Measurements from ENCODE around the gene RRP1B.

The RRP1B gene

GRCh38 chr21:43727519-43728153, 68.3 kb downstream of the RRP1B start:
- ATAC-seq, result peak; percentile 2

DNA sequence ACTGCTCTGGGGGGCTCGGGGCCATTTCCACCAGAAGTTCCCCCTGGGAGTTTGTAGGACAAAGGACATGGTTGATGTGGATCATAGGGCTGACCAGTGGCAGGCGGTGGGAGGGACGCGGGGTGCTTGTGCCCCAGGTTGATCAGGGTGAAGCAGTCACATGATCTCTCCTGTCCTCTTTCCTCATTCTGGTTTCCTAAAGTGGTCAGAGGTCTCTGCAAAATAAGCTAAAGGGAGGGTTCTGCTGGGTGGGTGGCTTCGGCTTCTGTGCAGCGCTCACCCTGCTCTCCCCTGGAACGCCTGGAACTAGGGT, 68.8 kb downstream of the RRP1B start:
- TF ChIP-seq ESRRG (CRISPR knock-in tag; IDR thresholded peaks at IDR 0.05) (no peak), OSR1 (CRISPR knock-in tag; IDR thresholded peaks at IDR 0.05) (no peak), TOX (CRISPR knock-in tag; IDR thresholded peaks at IDR 0.05; ENCODE audit: borderline replicate concordance) (no peak), TCF4 (CRISPR knock-in tag; IDR thresholded peaks at IDR 0.05; ENCODE audit: borderline replicate concordance) (no peak), ARNTL (CRISPR knock-in tag; IDR thresholded peaks at IDR 0.05; ENCODE audit: borderline replicate concordance, low read depth) (no peak), BACH2 (CRISPR knock-in tag; IDR thresholded peaks at IDR 0.05; ENCODE audit: borderline replicate concordance) (no peak), RARB (CRISPR knock-in tag; IDR thresholded peaks at IDR 0.05) (no peak), ZNF70 (CRISPR knock-in tag; IDR thresholded peaks at IDR 0.05) (no peak)

More at GRCh38 chr21:43727519-43728153, 68.3 kb downstream of the RRP1B start:
- no peak for TF ChIP-seq ZNF565 (CRISPR knock-in tag; conservative IDR thresholded peaks at IDR 0.05; ENCODE audit: low read depth)
- no peak for TF ChIP-seq CREB5 (CRISPR knock-in tag; IDR thresholded peaks at IDR 0.05; ENCODE audit: low read depth)
- TF ChIP-seq PPARA (CRISPR knock-in tag; IDR thresholded peaks at IDR 0.05; ENCODE audit: borderline replicate concordance), result no peak
- TF ChIP-seq, protein P1, sequence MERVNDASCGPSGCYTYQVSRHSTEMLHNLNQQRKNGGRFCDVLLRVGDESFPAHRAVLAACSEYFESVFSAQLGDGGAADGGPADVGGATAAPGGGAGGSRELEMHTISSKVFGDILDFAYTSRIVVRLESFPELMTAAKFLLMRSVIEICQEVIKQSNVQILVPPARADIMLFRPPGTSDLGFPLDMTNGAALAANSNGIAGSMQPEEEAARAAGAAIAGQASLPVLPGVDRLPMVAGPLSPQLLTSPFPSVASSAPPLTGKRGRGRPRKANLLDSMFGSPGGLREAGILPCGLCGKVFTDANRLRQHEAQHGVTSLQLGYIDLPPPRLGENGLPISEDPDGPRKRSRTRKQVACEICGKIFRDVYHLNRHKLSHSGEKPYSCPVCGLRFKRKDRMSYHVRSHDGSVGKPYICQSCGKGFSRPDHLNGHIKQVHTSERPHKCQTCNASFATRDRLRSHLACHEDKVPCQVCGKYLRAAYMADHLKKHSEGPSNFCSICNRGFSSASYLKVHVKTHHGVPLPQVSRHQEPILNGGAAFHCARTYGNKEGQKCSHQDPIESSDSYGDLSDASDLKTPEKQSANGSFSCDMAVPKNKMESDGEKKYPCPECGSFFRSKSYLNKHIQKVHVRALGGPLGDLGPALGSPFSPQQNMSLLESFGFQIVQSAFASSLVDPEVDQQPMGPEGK (CRISPR knock-in tag; IDR thresholded peaks at IDR 0.05; ENCODE audit: borderline replicate concordance), result no peak
- TF ChIP-seq ISL1 (CRISPR knock-in tag; IDR thresholded peaks at IDR 0.05), result no peak
- no peak for TF ChIP-seq TCF4 (CRISPR knock-in tag; IDR thresholded peaks at IDR 0.05; ENCODE audit: borderline replicate concordance)
- no peak for TF ChIP-seq OSR1 (CRISPR knock-in tag; IDR thresholded peaks at IDR 0.05)
- no peak for TF ChIP-seq ZC3H10 (CRISPR knock-in tag; IDR thresholded peaks at IDR 0.05)
- no peak for TF ChIP-seq BACH2 (CRISPR knock-in tag; IDR thresholded peaks at IDR 0.05; ENCODE audit: borderline replicate concordance)
- no peak for TF ChIP-seq ZNF70 (CRISPR knock-in tag; IDR thresholded peaks at IDR 0.05)
- no peak for TF ChIP-seq ZFP3 (CRISPR knock-in tag; IDR thresholded peaks at IDR 0.05)
- no peak for TF ChIP-seq ARNTL (CRISPR knock-in tag; IDR thresholded peaks at IDR 0.05; ENCODE audit: borderline replicate concordance, low read depth)

DNA sequence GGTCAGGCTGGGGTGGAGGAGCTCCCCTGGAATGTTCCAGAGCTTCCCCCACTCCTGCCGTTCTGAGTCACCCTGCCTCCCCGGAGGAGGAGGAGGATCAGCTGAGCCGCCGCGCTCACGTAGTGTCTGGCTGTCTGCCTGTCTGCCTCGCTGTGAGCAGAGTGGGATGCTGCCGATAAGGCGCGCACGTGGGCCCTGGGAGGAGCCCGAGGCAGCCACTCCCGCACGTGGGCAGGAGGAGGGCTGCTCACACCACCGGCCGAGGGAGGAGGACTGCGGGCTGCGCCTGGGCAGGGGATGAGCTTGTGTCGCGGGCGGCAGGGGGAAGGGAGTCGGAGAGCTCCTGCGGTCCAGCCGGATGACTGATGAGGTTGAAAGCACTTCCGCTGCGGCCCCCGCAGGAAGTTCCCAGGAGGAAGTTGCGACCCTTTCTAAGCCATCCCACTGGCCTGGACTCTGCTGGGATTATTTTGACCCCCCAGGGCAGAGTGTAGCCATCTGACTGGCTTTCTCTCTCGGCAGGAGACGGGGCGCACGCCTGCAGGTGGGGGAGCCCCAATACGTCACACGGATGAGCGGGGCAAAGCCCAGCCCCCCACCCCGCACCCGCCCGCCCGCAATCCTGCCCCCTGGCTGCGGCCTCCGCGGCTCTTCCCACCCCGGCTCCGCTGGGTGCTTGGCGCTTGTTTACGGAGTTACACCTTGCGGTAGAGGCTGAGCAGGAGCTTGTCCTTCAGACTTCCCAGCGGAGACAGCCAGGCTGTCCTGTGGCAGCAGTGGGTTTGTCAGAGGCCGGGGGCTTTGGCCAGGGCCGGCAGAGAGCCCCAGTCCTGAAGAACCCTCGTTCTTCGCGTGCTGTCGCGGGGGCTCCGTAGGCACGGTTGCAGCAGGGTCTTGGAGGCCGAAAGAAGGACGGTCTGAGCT, 69.4 kb downstream of the RRP1B start:
- peak; percentile 92 for ATAC-seq

More for the DNA sequence above, 68.8 kb downstream of the RRP1B start:
- ATAC-seq, result no peak

DNA sequence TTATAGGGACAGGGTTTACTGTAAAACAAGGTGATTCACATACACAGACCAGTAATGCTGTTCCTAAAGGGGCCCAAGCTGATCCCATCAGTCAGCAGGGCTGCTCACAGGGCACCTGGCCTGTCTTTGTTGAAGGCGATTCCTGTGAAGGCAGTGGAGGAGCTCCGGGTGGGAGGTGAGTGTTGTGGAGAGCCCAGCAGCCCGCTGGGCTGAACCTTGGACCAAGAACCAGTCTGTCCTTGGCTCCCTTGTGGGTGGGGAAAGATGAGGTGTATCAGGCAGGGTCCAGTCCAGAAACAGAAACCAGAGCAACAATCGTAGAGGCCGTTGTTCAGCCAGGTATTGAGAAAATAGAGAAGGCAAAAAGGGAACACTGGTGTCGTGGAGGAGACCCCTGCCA, 72.1 kb downstream of the RRP1B start:
- TF ChIP-seq TOX (CRISPR knock-in tag; IDR thresholded peaks at IDR 0.05; ENCODE audit: borderline replicate concordance), result no peak
- no peak for TF ChIP-seq ZNF70 (CRISPR knock-in tag; IDR thresholded peaks at IDR 0.05)
- TF ChIP-seq OSR1 (CRISPR knock-in tag; IDR thresholded peaks at IDR 0.05), result no peak
- TF ChIP-seq TCF4 (CRISPR knock-in tag; IDR thresholded peaks at IDR 0.05; ENCODE audit: borderline replicate concordance), result no peak
- no peak for TF ChIP-seq CSRNP3 (CRISPR knock-in tag; IDR thresholded peaks at IDR 0.05)
- no peak for TF ChIP-seq ISL1 (CRISPR knock-in tag; IDR thresholded peaks at IDR 0.05)
- TF ChIP-seq SNAI2 (CRISPR knock-in tag; IDR thresholded peaks at IDR 0.05), result no peak
- TF ChIP-seq GLIS3 (CRISPR knock-in tag; IDR thresholded peaks at IDR 0.05), result no peak
- no peak for TF ChIP-seq ZC3H10 (CRISPR knock-in tag; IDR thresholded peaks at IDR 0.05)
- TF ChIP-seq ARNTL (CRISPR knock-in tag; IDR thresholded peaks at IDR 0.05; ENCODE audit: borderline replicate concordance, low read depth), result no peak
- ATAC-seq, result no peak

More for the DNA sequence above, 69.4 kb downstream of the RRP1B start:
- TF ChIP-seq ZFP30 (CRISPR knock-in tag; IDR thresholded peaks at IDR 0.05) (no peak), ARNTL (CRISPR knock-in tag; IDR thresholded peaks at IDR 0.05; ENCODE audit: borderline replicate concordance, low read depth) (peak; percentile 92; the same call in 1 of the 2 replicates)
- TF ChIP-seq, protein P1 (CRISPR knock-in tag; IDR thresholded peaks at IDR 0.05; ENCODE audit: borderline replicate concordance), result peak; percentile 26; the same call in 1 of the 2 replicates

Data from SK-N-SH treated with all-trans-retinoic acid at 6 μM for 48 hours (cell line).